Measurements from ENCODE around the gene RAPGEF4.

RAPGEF4 gene

GRCh38 chr2:172878260-172878659 lies 142.6 kb downstream of the RAPGEF4 start:
- no peak for DNase-seq

GRCh38 chr2:172884336-172884735 lies 148.7 kb downstream of the RAPGEF4 start:
- no peak for DNase-seq
- in situ Hi-C loops (cut with HindIII; ENCODE audit: low pct_ligation_motif_present, low pct_unique_long_range_greater_than_20kb, low sequenced_read_pairs): no loop called here

More at GRCh38 chr2:172878260-172878659, 142.6 kb downstream of the RAPGEF4 start:
- in situ Hi-C loops (cut with HindIII; ENCODE audit: low pct_ligation_motif_present, low pct_unique_long_range_greater_than_20kb, low sequenced_read_pairs): no loop called here

GRCh38 chr2:172885996-172886395 lies 150.4 kb downstream of the RAPGEF4 start:
- no peak for DNase-seq
- in situ Hi-C loops (cut with HindIII; ENCODE audit: low pct_ligation_motif_present, low pct_unique_long_range_greater_than_20kb, low sequenced_read_pairs): no loop called here

- in situ Hi-C loops (cut with HindIII; ENCODE audit: low pct_ligation_motif_present, low pct_unique_long_range_greater_than_20kb, low sequenced_read_pairs): no loop called here
- DNase-seq: no peak
Measured at GRCh38 chr2:172887280-172887679, 151.6 kb downstream of the RAPGEF4 start.

- in situ Hi-C loops (cut with HindIII; ENCODE audit: low pct_ligation_motif_present, low pct_unique_long_range_greater_than_20kb, low sequenced_read_pairs): no loop called here
- no peak for DNase-seq
Measured at GRCh38 chr2:172888714-172889669, 153.3 kb downstream of the RAPGEF4 start.

GRCh38 chr2:172889768-172890430 lies 154.3 kb downstream of the RAPGEF4 start:
- in situ Hi-C loops (cut with HindIII; ENCODE audit: low pct_ligation_motif_present, low pct_unique_long_range_greater_than_20kb, low sequenced_read_pairs): no loop called here
- DNase-seq: no peak

GRCh38 chr2:172893111-172893510 lies 157.5 kb downstream of the RAPGEF4 start:
- in situ Hi-C loops (cut with HindIII; ENCODE audit: low pct_ligation_motif_present, low pct_unique_long_range_greater_than_20kb, low sequenced_read_pairs): no loop called here
- DNase-seq: no peak

GRCh38 chr2:172893671-172894070 lies 158.0 kb downstream of the RAPGEF4 start:
- in situ Hi-C loops (cut with HindIII; ENCODE audit: low pct_ligation_motif_present, low pct_unique_long_range_greater_than_20kb, low sequenced_read_pairs): no loop called here
- DNase-seq: no peak

- in situ Hi-C loops (cut with HindIII; ENCODE audit: low pct_ligation_motif_present, low pct_unique_long_range_greater_than_20kb, low sequenced_read_pairs): no loop called here
Measured at GRCh38 chr2:172894689-172895387, 159.2 kb downstream of the RAPGEF4 start.

GRCh38 chr2:172896661-172897081 lies 161.0 kb downstream of the RAPGEF4 start:
- in situ Hi-C loops (cut with HindIII; ENCODE audit: low pct_ligation_motif_present, low pct_unique_long_range_greater_than_20kb, low sequenced_read_pairs): no loop called here
- no peak for DNase-seq

More at GRCh38 chr2:172894689-172895387, 159.2 kb downstream of the RAPGEF4 start:
- no peak for DNase-seq

GRCh38 chr2:172900871-172901270 lies 165.2 kb downstream of the RAPGEF4 start:
- in situ Hi-C loops (cut with HindIII; ENCODE audit: low pct_ligation_motif_present, low pct_unique_long_range_greater_than_20kb, low sequenced_read_pairs): no loop called here
- DNase-seq: no peak

- in situ Hi-C loops (cut with HindIII; ENCODE audit: low pct_ligation_motif_present, low pct_unique_long_range_greater_than_20kb, low sequenced_read_pairs): no loop called here
Measured at GRCh38 chr2:172901913-172902312, 166.3 kb downstream of the RAPGEF4 start.

GRCh38 chr2:172904236-172904635 lies 168.6 kb downstream of the RAPGEF4 start:
- DNase-seq: no peak
- in situ Hi-C loops (cut with HindIII; ENCODE audit: low pct_ligation_motif_present, low pct_unique_long_range_greater_than_20kb, low sequenced_read_pairs): no loop called here

More at GRCh38 chr2:172901913-172902312, 166.3 kb downstream of the RAPGEF4 start:
- no peak for DNase-seq

GRCh38 chr2:172905937-172906811 lies 170.5 kb downstream of the RAPGEF4 start:
- DNase-seq: no peak
- in situ Hi-C loops (cut with HindIII; ENCODE audit: low pct_ligation_motif_present, low pct_unique_long_range_greater_than_20kb, low sequenced_read_pairs): no loop called here

- DNase-seq: no peak
- in situ Hi-C loops (cut with HindIII; ENCODE audit: low pct_ligation_motif_present, low pct_unique_long_range_greater_than_20kb, low sequenced_read_pairs): no loop called here
Measured at GRCh38 chr2:172908275-172908674, 172.6 kb downstream of the RAPGEF4 start.

GRCh38 chr2:172909454-172909853 lies 173.8 kb downstream of the RAPGEF4 start:
- DNase-seq: no peak
- in situ Hi-C loops (cut with HindIII; ENCODE audit: low pct_ligation_motif_present, low pct_unique_long_range_greater_than_20kb, low sequenced_read_pairs): no loop called here

GRCh38 chr2:172912266-172912665 lies 176.6 kb downstream of the RAPGEF4 start:
- in situ Hi-C loops (cut with HindIII; ENCODE audit: low pct_ligation_motif_present, low pct_unique_long_range_greater_than_20kb, low sequenced_read_pairs): no loop called here
- no peak for DNase-seq

GRCh38 chr2:172914341-172915008 lies 178.8 kb downstream of the RAPGEF4 start:
- no peak for DNase-seq
- in situ Hi-C loops (cut with HindIII; ENCODE audit: low pct_ligation_motif_present, low pct_unique_long_range_greater_than_20kb, low sequenced_read_pairs): no loop called here

Data from ACHN (cell line).